Hepatocyte (in vitro differentiated cells): Measurements from ENCODE around the gene SEMA5A. TPM values are rescaled to one million over a fixed set of nuclear protein-coding genes. Genes with fewer than 3 reads are reported as not detected.

Source experiments
- DNase-seq: peaks from one replicate; pipeline ENCODE4 v3.0.0-alpha.2; 2016; ENCODE audit warnings: low spot score
- H2AFZ ChIP-seq: fragments of 200-600 bp; sonication (generic); 2 replicates; pipeline ENCODE4 v1.6.0; 2016; ENCODE audit warnings: antibody characterized with exemption, mild to moderate bottlenecking
- H3K27ac ChIP-seq: fragments of 200-600 bp; sonication (generic); 2 replicates; pipeline ENCODE4 v1.5.1; 2016; ENCODE audit warnings: mild to moderate bottlenecking
- H3K27me3 ChIP-seq: fragments of 200-600 bp; sonication (generic); 2 replicates; pipeline ENCODE4 v1.6.1; 2016
- H3K36me3 ChIP-seq: fragments of 200-600 bp; sonication (generic); replicated peaks from 2 replicates; pipeline ENCODE4 v1.5.1; 2016; ENCODE audit warnings: low read depth; ENCODE audit not compliant: insufficient read depth
- H3K4me1 ChIP-seq: fragments of 200-600 bp; sonication (generic); 2 replicates; pipeline ENCODE4 v1.5.1; 2016; ENCODE audit warnings: mild to moderate bottlenecking, moderate library complexity; ENCODE audit not compliant: insufficient read depth
- H3K4me2 ChIP-seq: fragments of 200-600 bp; sonication (generic); 2 replicates; pipeline ENCODE4 v1.6.0; 2016
- H3K4me3 ChIP-seq: fragments of 200-600 bp; sonication (generic); 2 replicates; pipeline ENCODE4 v1.5.1; 2016; ENCODE audit warnings: mild to moderate bottlenecking
- H3K79me2 ChIP-seq: fragments of 200-600 bp; sonication (generic); 2 replicates; pipeline ENCODE4 v1.6.0; 2017; ENCODE audit warnings: mild to moderate bottlenecking
- H3K9me2 ChIP-seq: fragments of 200-600 bp; sonication (generic); replicated peaks from 2 replicates; pipeline ENCODE4 v1.6.0; 2017; ENCODE audit warnings: mild to moderate bottlenecking; ENCODE audit not compliant: insufficient read depth
- H3K9me3 ChIP-seq: fragments of 200-600 bp; sonication (generic); 2 replicates; pipeline ENCODE4 v1.5.1; 2016; ENCODE audit warnings: low read depth, mild to moderate bottlenecking
- H4K20me1 ChIP-seq: fragments of 200-600 bp; sonication (generic); 2 replicates; pipeline ENCODE4 v1.6.0; 2016; ENCODE audit warnings: mild to moderate bottlenecking; ENCODE audit not compliant: insufficient read depth, poor library complexity, severe bottlenecking
- EZH2 ChIP-seq: fragments of 200-600 bp; sonication (generic); IDR thresholded peaks from 2 replicates; pipeline ENCODE4 v1.6.1; 2016; ENCODE audit warnings: antibody characterized with exemption, mild to moderate bottlenecking, borderline replicate concordance
- EZH2phosphoT487 ChIP-seq: fragments of 200-600 bp; sonication (generic); IDR thresholded peaks from one replicate; pipeline ENCODE4 v1.6.1; 2018; ENCODE audit warnings: antibody characterized with exemption, mild to moderate bottlenecking, low read depth, moderate library complexity; ENCODE audit not compliant: unreplicated experiment, severe bottlenecking
- WGBS: methylation state at CpG from one replicate; pipeline ENCODE4 v1.1.6; 2016; ENCODE audit warnings: low lambda C conversion rate; ENCODE audit errors: missing lambda C conversion rate; 5-methylcytosine and 5-hydroxymethylcytosine counted together
- polyA plus RNA-seq: library from polyadenylated mRNA; unstranded; fragments of >200 nt; fragmentation: Nextera tagmentation; extraction: Ambion mirVana; gene quantifications from 2 replicates; pipeline ENCODE4 v1.2.1, GENCODE V29; 2016
- total RNA-seq: library from RNA; depleted of rRNA; stranded (reverse); fragments of >200 nt; gene quantifications from 2 replicates; pipeline ENCODE4 v1.2.3, GENCODE V29; 2014
- TF ChIP-seq, protein P1 (sequence below): fragments of 200-600 bp; sonication (generic); IDR thresholded peaks from 2 replicates; pipeline ENCODE4 v1.5.1; 2016; ENCODE audit warnings: antibody characterized with exemption, mild to moderate bottlenecking; ENCODE audit not compliant: poor library complexity

Gene SEMA5A
- total and polyA plus RNA-seq, 2 experiments from 2014 or later: 10.7 to 21.7 TPM

GRCh38 chr5:9182899-9183695, 362.8 kb downstream of the SEMA5A start:
- Histone ChIP-seq H3K36me3 (no peaks in the 10 kb centered on the region), H3K4me3 (no peak overlapping the region), H3K9me2 (no peaks in the 10 kb centered on the region), H3K27ac (no peak overlapping the region), H2AFZ (no peak overlapping the region), H3K27me3 (no peaks in the 10 kb centered on the region), H4K20me1 (no peaks in the 10 kb centered on the region), H3K9me3 (no peaks in the 10 kb centered on the region), H3K79me2 (no peaks in the 10 kb centered on the region), H3K4me2 (no peak overlapping the region), H3K4me1 (no peaks in the 10 kb centered on the region)
- DNase-seq: no peak
- TF ChIP-seq EZH2phosphoT487 (no peak), EZH2 (no peak)
- TF ChIP-seq, protein P1, sequence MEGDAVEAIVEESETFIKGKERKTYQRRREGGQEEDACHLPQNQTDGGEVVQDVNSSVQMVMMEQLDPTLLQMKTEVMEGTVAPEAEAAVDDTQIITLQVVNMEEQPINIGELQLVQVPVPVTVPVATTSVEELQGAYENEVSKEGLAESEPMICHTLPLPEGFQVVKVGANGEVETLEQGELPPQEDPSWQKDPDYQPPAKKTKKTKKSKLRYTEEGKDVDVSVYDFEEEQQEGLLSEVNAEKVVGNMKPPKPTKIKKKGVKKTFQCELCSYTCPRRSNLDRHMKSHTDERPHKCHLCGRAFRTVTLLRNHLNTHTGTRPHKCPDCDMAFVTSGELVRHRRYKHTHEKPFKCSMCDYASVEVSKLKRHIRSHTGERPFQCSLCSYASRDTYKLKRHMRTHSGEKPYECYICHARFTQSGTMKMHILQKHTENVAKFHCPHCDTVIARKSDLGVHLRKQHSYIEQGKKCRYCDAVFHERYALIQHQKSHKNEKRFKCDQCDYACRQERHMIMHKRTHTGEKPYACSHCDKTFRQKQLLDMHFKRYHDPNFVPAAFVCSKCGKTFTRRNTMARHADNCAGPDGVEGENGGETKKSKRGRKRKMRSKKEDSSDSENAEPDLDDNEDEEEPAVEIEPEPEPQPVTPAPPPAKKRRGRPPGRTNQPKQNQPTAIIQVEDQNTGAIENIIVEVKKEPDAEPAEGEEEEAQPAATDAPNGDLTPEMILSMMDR: no peak
- WGBS: 98% methylated on average over 11 of the region's 11 CpGs

DNA sequence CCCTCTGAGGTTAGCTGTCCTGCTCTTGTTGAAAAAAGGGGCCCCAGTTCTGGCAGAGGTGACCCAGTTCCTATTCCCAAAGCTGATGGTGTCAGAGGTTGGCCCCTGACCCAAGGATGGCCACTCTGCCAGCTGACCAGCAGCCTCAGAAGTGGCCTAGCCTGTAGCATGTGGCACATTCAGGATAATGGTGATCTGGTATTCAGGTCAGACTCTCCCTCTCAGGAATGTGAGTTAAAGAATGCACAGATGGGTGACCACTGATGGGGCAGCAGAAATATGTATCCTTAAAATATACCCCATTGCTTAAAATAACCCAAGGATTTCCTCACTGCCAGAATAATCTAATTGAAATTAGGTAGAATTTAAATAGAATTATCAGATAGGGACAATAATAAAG, 369.2 kb downstream of the SEMA5A start:
- Histone ChIP-seq H3K36me3 (no peaks in the 10 kb centered on the region), H3K27ac (no peak overlapping the region), H3K9me2 (no peaks in the 10 kb centered on the region), H3K4me2 (no peak overlapping the region), H3K9me3 (no peaks in the 10 kb centered on the region), H3K4me1 (no peaks in the 10 kb centered on the region), H4K20me1 (no peaks in the 10 kb centered on the region), H3K27me3 (no peaks in the 10 kb centered on the region), H3K4me3 (no peak overlapping the region), H2AFZ (no peak overlapping the region), H3K79me2 (no peaks in the 10 kb centered on the region)
- DNase-seq: no peak
- TF ChIP-seq EZH2phosphoT487 (no peak), EZH2 (no peak)
- TF ChIP-seq, protein P1: no peak

GRCh38 chr5:9174446-9174845, 371.4 kb downstream of the SEMA5A start:
- no peak overlapping the region for H3K27ac ChIP-seq
- H4K20me1 ChIP-seq: no peaks in the 10 kb centered on the region
- H2AFZ ChIP-seq: no peak overlapping the region
- no peaks in the 10 kb centered on the region for H3K27me3 ChIP-seq
- no peaks in the 10 kb centered on the region for H3K9me3 ChIP-seq
- H3K4me2 ChIP-seq: no peak overlapping the region
- no peaks in the 10 kb centered on the region for H3K9me2 ChIP-seq
- no peak for TF ChIP-seq EZH2
- TF ChIP-seq EZH2phosphoT487: no peak
- TF ChIP-seq, protein P1: no peak
- no peak overlapping the region for H3K4me3 ChIP-seq
- no peaks in the 10 kb centered on the region for H3K36me3 ChIP-seq
- WGBS: 90% methylated on average over 3 of the region's 3 CpGs
- no peaks in the 10 kb centered on the region for H3K79me2 ChIP-seq
- DNase-seq: no peak
- H3K4me1 ChIP-seq: no peaks in the 10 kb centered on the region
